ENCODE results near the gene SMARCAL1.
A peak's percentile ranks its signal among the peaks of the same experiment; 100 is the strongest.
"Not testable (repeated sequence)": the region's sequence is repeated elsewhere in the genome, so short reads cannot be mapped to it uniquely, and the experiment has no call there.

Gene SMARCAL1

DNA sequence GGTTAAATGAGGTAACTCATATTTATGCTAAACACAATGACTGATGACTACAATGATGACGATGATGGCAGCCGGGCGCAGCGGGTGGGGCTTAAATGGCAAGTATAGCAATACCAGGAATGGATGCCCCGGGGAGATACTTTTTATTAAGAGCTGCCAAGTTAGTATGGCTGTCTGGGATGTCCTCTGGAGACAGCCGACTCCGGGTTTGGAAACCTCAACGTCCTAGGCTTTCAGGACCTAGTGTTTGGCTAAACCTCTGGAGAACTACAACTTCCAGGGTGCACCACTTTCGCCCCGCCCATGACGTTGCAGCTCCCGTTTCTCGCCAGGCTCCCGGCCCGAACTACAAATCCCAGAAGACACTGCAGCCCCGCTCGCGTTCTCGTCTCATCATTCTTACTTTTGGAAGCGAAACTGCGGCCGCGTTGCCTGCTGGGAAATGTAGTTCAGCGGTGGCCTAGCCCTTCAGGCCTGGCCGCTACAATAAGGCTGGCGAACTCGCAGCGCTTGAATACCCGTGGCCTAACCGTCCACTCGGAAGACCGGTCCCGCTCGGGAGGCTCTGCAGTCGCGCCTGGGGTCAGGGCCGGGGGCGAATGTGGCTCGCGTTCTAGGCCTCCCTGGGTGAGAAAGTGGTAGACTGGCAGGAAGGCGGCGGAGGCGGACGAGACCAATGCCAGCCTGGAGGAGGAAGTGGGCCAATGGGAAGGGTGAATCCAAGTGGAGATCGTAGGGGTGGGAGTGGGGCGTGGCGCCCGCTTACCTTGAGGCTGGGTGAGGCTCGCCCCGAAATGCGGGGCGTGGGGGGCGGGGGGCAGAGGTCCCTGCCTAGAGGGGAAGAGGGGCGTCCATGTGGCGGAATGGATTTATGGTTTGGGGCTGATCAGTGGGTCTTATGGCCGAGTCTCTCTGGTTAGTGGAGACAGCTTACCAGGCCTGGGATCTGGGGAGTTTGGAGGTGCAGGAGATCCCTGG lies at the start of gene SMARCAL1:
Gene SMARCAL1 (plus strand): TSS at position 463 of the 978 bp plus-strand sequence. CDS start 2,221 bp downstream, outside the sequence.
- DNase-seq (ENCODE audit: low read depth, low spot score): peak; percentile 96

DNA sequence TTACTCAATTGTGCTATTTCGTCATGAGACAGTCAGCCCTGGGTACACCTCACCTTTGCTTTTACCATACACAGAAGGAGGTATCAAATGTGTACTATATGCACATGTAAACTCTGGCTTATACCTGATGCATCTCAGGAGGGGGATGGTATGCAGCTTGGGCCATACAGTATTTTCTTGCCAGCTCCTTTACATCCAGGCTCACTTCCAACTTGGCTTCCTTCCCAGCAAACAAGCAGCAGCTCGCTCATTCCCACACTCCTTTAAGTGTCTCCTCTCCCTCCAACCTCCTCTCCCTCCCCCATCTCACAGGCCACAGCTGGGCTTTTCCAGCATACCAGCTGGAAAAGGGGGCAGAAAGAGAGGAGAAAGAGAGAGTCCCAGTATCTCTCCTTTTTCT lies 49.6 kb upstream of the SMARCAL1 start:
- DNase-seq (ENCODE audit: low read depth, low spot score): peak; percentile 67

DNA sequence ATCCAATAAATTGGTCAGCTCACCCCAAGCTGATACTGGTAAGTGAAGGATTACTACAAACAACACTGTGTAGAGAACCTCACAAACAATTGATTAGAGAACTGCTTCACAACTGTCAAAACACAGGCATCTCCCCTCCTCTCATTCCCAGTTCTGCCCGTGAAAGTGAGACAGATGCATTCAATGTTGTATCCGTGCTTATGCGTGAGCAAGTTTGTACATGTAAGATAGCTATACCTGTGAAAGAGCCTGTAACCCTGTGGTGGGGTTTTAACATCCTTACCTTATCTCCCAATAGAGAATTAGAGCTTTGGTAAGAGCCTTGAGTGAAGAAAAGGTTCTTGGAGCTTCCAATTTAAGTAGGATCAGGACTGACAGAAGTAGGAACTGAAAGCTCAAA lies 49.1 kb upstream of the SMARCAL1 start:
- DNase-seq (ENCODE audit: low read depth, low spot score): no peak

DNA sequence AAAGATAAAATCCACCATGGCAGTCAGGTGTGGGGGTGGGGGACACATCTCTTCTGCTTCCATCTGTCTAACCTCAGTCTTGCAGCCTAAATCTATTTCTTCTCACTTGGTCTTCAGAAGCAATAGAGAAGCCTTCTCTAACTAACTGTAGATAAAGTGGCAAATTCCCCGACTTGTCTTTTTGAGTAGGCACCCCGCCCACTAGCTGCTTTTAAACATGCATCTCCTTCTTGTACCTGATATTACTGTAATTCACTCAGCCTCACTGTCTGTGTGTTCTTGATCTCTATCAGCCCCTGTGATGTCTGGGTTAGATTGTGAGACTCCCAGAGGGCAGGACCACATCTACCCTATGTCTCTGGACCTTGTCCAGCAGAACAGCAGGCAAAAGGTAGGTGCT lies 46.8 kb upstream of the SMARCAL1 start:
- DNase-seq (ENCODE audit: low read depth, low spot score): no peak

DNA sequence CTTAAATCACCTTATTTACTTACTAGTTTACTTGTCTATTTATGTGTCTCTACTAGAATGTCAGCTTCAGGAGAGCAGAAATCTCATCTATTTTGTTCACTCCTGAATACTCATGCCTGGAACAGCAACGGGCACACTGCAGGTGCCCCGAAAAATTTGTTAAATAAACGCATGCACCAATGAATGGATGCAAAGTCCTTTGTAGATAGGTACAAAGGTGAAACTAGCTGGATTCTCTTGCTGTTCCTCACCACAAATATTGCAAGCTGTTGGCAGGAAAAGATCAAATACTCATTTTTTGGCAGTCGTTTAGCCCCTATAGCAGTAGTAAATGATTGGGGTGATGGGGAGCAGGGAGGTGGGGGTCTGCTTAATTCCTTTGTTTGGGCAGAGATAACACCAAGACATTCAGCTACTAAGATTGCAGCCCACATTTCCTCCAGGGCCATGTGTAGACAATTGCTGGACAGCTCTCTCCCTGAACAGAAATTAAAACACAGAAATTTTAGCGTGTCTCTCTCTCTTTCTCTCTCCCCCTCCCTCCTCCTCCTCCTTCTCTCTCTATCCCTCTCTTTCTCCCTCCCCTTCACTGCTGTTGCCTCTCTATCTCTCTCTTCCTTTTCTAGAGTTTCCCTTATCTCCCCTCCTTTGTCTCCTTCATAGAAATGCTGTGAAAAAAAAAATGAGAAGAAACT lies 45.4 kb upstream of the SMARCAL1 start:
- no peak for DNase-seq (ENCODE audit: low read depth, low spot score)

DNA sequence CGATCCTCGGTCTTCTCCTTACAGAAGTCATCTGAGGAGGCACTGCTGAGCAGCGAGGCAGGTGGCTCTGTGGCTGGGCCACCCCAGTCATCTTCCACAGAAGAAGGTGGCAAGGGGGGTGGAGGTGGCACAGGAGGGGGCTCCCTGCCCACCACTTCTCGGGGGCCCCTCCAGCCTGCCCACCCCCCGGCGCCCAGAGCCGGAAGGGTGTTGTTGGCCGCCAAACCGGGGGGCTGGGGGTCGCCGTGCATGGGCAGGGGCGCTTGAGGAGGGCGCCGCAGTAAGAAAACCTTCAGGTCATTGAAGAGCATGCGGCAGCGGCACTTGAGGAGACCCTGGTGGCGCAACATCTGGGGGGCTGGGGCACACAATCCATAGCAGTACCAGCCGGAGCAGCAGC lies 42.5 kb upstream of the SMARCAL1 start:
- DNase-seq (ENCODE audit: low read depth, low spot score): no peak

DNA sequence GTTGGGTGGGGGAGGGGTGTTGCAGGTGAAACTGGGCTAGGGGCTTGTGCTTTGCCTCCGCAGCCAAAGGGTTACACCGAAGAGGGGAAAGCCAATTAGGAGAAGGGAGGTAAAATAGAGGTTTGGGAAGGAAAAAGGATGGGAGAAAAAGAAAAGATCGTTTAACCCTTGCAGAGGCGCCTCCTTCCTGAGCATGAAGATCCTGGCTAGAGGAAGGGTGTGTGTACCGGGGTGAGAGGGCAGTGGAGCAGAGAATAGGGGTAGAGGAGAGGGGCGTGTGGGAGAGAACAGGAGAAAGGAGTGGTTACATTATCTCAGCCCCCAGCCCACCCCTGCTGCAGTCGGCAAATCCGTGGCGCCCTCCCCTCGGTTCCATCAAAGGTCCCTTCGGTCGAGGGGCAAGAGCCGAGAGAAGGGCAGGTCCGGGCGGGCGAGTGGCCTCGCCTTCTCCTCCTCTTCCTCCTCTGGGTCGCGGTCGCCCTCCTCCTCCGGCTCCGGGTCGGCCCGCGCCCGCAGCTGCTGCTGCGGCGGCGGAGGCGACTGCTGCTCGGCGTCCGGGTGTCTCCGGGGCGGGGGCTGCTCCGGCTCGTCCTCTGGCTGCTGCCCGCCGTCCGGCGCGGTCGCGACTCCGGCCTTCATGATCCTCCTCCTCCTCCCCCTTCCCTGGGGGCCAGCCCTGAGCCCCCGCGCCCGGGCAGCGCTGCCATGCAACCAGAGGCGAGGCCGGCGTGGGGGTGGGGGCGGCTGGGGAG lies 41.1 kb upstream of the SMARCAL1 start:
- no peak for DNase-seq (ENCODE audit: low read depth, low spot score)

DNA sequence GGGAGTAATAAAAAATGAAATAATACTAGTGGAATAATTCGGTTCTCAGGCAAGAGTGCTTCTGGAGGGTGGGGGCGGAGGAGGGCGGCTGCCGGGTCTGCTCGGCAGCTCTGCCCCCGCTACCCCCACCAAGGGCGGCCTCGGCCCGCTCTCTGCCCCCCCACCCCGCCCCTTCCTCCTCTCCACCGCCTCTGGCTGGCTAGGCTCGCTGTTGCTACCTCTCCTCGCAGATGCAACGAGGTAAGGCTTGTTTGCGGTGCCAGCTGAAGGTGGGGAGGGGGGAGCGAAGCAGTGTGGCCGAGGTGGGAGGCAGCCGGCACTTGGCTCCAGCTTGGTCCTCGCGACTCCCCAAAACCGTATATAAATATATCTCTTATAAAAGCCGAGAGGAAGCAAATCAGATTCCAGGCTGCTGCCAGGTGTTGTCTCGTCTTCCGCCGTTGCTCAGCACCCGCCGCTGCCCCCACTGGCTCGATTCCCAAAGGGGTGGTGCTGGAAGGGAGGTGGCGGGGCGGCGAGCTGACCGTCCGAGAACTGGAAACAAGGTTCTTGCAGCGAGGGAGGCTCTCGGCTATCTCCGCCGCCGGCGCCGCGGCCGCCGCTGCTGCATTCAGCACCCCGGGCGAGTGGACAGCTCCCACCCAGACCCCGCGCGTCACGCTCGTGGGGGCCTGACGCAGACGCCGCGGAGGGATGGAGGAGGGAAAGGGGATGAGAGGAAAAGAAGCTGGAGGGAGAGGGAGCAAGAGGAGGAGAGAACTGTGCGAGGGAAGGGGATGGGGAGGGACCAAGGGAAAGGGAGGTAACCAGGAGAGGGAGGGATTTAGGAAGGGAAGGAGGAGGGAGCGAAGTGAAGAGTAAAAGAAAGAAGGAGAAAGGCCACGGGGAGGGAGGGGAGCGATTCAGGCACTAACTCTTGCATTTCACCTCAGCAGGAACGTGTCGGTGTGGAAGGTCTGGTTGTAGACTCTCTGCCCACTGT lies 40.3 kb upstream of the SMARCAL1 start, which contains the start of gene MARCHF4:
Gene MARCHF4 (minus strand): TSS at position 763 of the 982 bp plus-strand sequence. CDS start 2,223 bp downstream, outside the sequence.
- DNase-seq (ENCODE audit: low read depth, low spot score): peak; percentile 50

DNA sequence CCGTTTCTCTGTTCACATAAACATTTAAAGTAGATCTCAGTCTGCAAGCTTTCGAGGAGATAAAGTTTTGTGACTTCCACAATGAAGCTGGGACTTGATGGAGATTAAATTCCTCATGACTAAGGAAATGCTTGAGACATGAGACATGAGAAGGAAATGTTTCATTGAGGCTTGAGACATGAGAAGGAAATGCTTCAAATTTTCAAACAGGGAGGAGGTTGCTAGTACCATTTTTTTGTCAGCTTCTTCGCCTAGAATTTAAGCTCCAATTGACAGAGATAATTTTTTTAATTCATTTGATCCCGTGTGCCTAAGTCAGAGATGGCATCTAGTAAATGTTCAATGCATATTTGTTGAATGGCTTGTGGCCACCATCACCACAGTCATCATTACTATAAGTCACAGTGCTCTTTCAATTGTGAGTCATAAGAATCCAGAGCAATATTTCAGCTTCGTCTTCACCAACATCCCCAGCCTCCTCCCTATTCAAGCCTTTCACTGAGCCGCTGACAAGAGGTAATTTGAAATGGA lies 39.5 kb upstream of the SMARCAL1 start:
- DNase-seq (ENCODE audit: low read depth, low spot score): no peak

DNA sequence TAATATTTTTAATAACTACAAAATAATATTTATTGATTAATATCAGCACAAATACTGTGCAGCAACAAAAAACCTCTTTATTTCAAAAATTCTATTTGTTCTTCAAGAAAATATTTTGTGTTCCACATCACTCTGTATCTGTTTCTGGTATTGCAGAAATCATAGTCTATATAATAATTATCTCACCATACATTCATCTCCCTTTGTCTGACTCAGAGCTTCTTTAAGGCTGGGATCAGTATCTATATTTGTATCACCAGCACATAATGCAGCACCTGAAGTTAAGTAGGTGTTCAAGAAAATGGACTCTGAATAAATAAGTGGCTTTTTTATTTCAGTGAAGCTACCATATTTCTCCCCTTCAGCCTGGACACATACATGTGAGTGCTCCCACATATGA lies 38.4 kb upstream of the SMARCAL1 start:
- no peak for DNase-seq (ENCODE audit: low read depth, low spot score)

DNA sequence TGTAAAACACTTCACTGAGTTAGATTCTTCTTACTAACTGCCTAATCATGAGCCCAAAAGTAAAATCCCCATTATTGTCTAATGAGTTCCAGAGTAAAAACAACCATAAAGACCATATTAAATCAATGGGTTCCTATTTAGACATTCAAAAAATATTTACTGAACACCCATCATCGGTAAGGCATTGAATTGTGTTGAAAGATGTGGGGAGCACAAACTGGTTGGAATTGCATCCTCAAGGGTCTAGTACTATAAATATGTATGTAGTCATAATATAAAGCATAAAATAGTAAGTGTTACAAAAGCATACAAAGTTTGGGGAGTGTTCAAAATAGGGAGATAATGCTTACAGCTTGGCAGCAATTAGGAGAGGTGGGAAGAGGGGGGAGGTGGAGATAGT lies 37.0 kb upstream of the SMARCAL1 start:
- no peak for DNase-seq (ENCODE audit: low read depth, low spot score)

DNA sequence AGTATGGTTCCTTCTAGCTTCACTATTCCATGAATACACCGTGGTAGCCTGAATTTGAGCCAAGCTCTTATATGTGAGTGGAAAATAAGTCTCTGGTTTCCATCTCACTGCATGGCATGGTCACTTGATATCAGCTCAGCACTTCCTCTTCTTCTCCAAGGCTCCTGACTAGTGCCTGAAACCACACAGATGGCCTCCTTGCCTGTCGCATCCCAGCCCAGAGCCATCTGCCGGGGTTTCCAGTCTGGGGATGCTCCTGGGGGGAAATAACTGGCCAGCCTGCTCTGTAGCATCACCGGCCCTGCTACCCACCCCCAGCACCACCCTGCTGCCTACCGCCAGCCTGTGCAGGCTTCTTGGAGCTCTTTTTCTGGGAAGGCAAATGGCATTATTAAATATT lies 32.3 kb upstream of the SMARCAL1 start:
- no peak for DNase-seq (ENCODE audit: low read depth, low spot score)

DNA sequence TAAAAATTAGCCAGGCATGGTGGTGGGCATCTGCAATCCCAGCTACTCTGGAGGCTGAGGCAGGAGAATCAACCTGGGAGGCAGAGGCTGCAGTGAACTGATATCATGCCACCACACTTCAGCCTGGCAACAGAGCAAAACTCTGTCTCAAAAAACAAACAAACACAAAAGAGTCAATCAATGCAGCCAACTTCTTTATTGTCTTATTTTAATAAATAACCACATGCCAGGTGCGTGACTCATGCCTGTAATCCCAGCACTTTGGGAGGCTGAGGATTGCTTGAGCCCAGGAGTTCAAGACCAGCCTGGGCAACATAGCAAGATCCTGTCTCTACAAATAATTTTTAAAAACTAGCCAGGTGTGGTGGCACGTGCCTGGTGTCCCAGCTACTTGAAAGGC lies 27.9 kb upstream of the SMARCAL1 start:
- DNase-seq (ENCODE audit: low read depth, low spot score): not testable (repeated sequence)

DNA sequence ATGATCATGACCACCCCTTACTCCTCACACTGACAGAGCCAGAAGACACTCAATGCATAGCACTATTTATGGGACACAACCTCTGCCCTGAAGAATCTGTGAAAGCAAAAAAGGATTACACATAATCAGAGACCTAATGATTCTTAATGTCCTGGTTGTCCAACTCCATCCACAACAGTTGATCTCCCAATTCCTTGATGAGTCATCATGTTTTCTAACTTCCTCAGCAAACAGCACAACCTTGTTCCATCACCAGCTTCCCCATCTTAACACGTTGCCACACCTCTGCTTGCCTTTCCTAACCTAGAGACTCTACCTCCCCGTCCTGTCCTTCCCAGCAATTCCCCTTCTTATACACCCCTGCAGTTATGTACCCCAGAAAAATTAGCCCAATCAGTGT lies 26.8 kb upstream of the SMARCAL1 start:
- DNase-seq (ENCODE audit: low read depth, low spot score): no peak

DNA sequence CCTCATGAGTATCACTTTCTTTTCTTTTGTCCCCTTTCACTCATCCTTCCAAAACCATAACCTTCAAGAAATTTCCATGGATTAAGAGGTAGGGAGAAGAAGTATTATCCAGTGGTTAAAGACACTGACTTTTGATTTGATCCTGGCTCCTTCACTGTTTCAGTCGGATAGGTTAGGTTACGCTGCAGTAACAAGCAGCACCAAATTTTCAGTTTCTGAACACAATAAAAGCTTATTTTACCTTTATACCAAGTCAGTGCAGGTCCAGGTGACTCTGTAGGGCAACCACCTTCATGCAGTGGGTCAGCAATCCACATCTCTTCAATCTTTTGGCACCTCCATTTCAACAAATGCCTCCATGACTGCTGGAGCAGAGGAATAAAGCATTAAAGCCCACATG lies 25.0 kb upstream of the SMARCAL1 start:
- DNase-seq (ENCODE audit: low read depth, low spot score): no peak

DNA sequence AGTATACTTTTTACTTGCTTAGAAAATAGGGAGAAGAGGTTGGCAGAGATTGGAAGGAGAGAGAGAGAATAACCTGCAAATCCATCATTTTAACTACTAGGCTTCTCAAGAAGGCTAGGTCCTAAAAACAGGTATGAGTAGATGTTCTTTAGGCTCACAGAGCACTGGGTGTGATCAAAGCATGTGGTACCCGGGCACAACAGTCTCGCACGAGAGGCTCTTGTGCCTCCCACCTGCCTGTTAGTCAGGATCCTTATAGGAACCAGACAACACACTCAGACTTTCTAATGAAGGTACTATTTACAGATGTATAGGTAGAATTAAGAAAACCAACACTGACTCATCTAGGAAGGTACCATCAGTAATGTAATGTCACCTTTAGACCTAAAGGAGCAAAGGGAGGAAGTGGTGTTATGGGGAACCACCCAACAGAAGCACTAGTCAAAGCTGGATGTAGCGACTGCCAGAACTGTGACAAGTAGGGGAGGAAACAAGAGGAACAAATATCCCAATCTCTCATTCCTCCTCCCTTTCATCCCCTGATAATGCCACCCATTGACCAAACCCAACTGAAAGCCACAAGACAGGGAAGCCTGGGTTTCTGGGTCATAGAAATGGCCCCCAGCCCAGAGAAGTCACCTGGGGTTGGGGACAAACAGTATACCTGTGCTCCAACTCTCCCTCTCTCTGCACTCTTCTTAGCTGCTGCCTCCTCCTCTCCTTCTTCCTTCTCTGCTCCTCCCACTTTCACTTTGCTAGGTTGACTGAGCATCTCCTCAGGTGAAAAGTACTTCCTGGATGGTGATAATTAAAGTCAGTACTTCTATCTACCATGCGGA lies 24.0 kb upstream of the SMARCAL1 start:
- DNase-seq (ENCODE audit: low read depth, low spot score): no peak

DNA sequence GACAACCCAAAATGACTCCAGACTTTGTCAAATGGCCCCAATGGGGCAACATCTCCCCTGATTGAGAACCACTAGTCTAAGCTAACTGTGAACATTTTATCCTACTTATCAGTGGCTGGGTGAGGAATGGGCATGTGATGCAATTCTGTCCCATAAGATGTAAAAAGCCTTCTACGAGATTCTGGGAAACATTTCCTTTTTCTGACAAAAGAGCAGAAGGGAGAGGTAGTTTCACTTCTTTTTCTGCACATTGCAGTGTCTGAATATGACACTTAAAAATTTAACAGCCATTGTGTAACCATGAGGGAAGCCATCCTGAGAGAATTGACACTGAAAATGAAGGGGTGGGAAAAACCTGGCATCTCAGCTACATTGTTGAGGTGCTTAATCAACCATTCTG lies 22.7 kb upstream of the SMARCAL1 start:
- no peak for DNase-seq (ENCODE audit: low read depth, low spot score)

DNA sequence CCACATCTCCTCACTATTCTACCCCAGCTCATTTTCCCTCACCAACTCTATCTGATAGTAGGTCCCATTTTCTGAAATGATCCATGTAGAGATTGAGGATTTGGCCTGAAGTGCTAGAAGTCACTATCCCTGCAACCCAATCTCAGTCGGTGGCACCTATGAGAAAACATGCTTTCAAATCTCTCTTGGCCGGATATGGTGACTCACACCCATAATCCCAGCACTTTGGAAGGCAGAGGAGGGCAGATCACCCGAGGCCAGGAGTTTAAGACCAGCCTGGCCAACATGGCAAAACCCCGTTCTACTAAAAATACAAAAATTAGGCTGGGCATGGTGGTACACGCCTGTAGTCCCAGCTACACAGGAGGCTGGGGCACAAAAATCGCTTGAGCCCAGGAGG lies 20.9 kb upstream of the SMARCAL1 start:
- no peak for DNase-seq (ENCODE audit: low read depth, low spot score)

DNA sequence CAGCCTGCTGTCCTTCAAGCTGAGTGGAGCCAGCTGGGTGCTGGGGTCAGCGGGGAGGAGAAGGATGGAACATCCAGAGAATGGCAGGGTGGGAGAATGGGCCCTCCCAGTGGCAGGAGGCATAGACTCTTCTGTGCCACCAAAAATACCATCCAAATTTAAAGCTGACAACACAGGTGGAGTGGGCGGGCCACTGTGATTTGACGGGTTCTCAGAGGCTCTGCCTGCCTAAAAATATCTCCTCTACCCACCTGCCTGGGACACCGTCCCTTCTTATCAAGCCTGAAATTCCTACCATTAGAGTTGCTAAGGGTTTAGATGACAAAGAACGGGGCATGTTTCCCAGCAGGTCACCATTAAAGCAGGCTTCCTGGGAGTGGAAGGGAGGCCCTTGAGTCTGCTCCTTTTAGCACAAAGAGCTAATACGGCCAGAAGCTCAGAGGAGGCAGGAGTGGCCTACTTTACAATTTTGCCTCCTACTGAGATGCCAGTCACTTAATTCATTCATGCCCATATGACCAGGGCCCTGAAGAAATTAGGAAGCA lies 20.2 kb upstream of the SMARCAL1 start:
- no peak for DNase-seq (ENCODE audit: low read depth, low spot score)
